CD4-positive, alpha-beta T cell treated with Interleukin-6 at 100 ng/mL for 8 hours (primary cell): ENCODE results near the gene LLGL1.
"Not testable (repeated sequence)": the region's sequence is repeated elsewhere in the genome, so short reads cannot be mapped to it uniquely, and the experiment has no call there.

Experiments used
- DNase-seq: peaks from one replicate; pipeline ENCODE4 v3.0.0-alpha.2; 2020; ENCODE audit warnings: mixed read lengths, low spot score

Gene LLGL1

DNA sequence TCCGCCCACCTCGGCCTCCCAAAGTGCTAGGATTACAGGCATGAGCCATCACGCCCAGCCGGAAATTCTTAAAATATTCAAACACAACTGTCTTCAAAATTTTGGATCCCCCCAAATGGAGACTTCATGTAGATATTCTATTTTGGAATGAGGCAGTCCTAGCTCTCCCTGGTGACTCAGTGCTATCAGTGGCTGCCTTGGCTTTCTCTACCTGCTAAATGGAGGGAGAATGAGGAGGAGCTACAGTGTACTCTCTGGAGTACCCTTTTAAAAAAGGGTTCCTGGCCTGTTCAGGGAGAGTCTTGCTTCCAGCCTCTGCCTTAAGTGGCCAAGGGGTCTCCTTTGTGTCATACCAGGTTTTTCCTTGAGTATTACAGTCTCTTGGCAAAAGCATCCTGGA lies 31.0 kb upstream of the LLGL1 start:
- no peak for DNase-seq

DNA sequence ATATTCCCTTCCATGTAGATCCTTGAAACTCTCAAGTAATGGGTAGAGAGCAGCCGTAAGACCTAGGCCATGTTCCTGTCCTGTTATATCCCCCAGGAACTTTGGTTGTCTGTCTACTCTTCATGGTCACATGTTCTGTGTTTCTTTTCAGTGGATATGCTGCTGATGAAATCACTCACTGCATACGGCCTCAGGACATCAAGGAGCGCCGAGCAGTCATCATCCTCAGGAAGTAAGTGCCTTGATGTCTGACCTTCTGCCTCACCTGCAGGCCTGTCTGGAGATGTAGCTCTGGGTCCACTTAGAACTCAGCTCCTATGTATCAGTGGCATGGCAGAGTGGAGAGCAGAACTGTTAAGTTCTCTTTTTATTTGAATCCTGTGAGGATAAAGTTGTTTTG lies 30.6 kb upstream of the LLGL1 start:
- no peak for DNase-seq

GRCh38 chr17:18195246-18195645 lies 30.2 kb upstream of the LLGL1 start:
- no peak for DNase-seq

DNA sequence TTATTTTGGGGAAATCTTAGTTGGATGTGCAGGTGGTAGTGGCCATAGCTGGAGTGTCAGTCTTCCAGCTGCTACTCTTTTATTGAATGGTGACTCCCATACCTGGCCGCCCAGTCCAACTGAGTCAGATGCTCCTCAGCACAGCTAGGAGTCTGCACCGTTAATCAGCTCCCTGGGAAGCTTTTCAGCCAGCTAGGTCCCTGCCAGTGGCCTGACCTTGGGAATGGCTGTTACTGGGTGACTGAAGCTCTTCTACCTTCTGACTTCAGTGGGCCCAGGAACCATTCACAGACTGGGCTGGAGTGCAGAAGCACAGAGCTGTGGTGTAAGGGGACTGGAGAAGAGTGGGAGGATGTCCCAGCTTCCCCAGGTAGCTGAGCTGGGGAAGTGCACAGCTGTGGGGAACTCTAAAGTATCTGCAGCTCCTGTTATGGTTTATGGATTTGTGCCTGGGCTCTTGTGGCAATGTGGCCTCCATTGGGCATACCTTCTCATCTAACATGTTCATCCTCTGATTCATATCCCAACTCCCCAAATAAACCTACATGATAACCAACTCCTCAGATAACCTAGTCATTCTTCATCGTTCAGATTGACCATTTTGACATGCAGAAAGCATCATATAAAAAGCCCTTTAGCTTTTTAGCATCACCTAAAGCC lies 27.8 kb upstream of the LLGL1 start:
- DNase-seq = no peak

DNA sequence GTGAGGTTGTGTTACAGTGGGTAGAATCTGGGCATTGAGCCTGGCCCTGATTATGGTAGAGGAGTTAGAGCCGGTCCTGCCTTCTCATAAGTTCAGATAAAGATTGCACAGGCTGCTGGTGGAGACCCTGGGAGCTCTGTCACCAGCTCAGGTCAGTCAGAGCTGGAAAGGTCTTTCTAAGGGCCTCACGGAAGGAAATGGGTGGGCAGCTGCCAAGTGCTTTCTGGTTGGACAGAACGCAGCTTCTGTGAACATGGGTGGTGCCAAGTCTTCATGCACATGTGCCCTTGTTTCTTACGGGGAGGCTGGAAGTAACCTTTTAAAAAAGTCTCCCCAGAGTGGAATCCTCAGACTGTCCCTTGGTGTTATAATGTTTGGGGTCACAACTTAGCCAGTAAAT lies 26.9 kb upstream of the LLGL1 start:
- DNase-seq = no peak

DNA sequence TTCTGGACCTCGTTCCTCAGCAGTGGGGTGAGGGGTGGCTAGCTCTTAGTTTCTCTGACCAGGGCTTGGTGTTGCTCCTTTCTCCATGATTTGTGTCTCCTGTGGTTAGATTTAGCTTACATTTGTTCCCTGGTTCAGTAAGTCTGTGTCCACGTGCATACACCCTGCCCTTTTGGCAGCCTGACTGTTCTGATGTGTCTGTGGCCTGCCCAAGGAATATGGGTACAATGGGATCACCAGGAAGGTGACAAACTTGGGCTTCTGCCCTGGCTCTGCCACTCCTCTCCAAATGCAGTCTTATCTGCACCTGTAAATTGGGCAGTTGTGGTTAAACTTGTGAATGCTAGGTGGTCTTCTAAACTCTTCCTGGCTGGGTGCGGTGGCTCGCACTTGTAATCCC lies 24.3 kb upstream of the LLGL1 start:
- DNase-seq = no peak

DNA sequence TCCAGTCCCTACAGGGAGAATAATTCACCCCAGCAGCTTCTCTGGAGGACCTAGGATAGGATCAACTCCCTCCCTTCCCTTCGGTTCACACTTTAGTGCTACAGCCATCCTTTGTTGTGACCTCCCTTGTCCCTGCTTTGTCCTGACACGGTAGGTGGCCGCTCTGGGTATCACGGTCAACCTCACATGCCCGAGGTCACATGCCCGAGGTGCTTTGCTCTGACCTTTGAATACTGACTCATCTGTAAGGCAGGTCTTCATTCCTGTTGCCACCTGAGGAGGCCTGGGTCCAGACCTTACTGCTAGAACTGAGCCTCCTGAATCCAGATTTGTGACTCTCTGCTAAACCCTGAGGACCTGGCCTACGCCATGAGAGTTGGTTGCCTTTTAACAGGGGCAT lies 22.1 kb upstream of the LLGL1 start:
- no peak for DNase-seq

- no peak for DNase-seq
These were observed 19.6 kb upstream of the LLGL1 start for GRCh38 chr17:18205861-18206260.

DNA sequence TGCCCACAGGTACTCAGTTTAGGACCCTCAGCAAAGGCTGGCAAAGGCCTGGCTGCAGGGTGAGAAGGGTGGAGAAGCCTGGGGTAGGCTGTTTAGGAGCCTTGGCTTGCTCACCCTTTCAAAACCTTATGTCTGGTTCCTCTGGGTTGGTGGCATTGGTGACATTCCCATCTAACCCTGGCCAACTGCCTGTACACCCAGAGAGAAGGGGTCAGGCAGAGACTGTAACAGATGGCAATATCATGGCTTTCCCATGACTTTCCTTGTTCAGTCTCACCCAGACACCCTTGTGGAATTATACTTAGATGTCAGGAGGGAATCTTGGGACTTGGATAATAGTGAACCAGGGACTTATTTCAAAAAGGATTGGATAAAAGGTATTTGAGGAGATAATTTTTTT lies 18.5 kb upstream of the LLGL1 start:
- DNase-seq = no peak

DNA sequence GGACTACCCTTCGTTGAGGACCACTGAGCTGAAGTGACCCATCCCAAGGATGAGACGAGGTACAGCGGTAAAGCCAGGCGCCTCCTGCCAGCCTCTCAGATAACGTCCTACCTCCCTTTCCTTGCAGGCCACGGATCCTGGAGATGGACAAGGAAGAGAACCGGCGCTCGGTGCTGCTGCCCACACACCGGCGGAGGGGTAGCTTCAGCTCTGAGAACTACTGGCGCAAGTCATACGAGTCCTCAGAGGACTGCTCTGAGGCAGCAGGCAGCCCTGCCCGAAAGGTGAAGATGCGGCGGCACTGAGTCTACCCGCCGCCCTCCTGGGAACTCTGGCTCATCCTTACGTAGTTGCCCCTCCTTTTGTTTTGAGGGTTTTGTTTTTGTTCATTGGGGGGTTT lies 17.3 kb upstream of the LLGL1 start:
- DNase-seq = no peak

DNA sequence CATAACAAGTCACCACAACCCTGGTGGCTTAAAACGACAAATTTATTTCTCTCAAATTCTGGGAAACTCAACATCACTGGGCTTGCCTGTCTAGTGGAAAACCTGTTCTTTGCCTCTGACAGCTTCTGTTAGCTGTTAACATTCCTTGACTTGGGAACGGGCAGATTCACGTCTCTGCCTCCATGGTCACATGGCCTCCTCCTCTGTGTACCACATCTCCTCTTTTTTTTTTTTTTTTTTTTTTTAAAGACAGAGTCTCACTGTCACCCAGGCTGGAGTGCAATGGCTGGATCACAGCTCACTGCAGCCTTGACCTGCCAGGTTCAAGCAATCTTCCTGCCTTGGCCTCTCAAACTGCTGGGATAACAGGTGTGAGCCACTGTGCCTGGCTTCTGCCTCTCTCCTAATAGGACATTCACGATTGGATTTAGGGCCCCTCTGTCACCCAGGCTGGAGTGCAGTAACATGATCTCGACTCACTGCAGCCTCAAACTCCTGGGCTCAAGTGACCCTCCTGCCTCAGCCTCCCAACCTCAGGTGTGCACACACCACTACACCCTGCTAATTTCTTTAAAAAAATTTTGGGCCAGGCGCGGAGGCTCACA lies 11.7 kb upstream of the LLGL1 start:
- DNase-seq = no peak

- DNase-seq = not testable (repeated sequence)
These were observed 8.5 kb upstream of the LLGL1 start for GRCh38 chr17:18216906-18217305.

DNA sequence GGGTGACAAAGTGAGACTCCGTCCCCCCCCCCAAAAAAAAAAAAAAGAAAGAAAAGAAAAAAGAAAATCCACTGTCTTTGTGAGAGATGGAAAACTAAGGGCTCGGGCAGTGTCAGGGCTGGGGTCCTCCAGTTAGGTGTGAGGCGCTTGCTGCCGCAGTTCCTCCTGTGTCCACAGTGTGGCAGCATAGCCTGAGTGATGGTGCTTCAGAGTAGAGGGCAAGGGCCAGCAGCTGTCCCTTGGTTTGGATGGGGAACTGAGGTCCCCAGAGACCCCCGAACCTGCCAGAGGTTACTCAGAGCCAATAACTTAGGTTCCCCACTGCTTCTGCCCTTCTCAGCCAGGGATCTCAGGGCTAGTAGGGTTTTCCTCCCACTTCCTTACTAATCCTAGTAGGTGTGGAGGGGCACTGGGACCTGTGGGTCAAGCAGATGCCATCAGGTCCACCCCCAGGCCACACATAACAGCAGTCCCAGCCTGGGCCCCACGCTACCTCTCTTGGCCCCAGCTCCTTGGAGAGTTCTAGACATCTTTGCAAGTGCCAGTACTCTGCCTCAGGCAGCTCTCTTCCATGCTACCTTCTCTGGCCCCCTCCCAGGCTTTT lies 7.9 kb upstream of the LLGL1 start:
- peak; percentile 62 for DNase-seq

GRCh38 chr17:18218756-18219415 lies 6.5 kb upstream of the LLGL1 start:
- DNase-seq = no peak

GRCh38 chr17:18224053-18224386 lies 1.4 kb upstream of the LLGL1 start:
- no peak for DNase-seq

- DNase-seq = no peak
These were observed 881 bp upstream of the LLGL1 start for GRCh38 chr17:18224387-18225120.

DNA sequence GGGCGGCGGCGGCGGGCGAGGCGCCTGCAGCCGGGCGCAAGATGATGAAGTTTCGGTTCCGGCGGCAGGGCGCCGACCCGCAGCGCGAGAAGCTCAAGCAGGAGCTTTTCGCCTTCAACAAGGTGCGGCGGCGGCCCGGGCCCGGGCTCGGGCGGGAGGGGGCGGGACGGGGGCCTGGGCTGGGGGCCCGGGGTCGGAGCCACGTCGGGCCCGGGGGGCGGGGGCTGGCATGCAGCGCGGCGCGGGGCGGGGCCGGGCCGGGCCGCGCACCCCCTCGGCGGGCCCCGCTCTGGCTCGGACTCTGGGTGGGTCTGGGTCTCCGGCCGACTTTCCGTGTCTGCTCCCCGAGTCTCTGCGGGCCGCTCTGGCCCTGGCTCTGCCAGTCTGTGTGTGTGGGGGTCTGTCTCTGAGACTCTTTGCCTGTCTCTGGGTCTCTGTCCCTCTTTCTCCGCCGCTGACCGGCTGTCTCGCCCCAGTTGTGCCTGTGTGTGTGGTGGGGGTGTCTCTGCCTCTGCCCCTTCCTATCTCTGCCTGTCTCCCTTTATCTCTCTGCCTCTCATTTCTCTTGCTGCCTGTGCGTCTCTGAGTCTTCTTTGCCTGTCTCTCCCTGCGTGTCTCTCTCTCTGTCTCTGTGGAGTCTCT lies 328 bp downstream of the LLGL1 start:
- DNase-seq = no peak

DNA sequence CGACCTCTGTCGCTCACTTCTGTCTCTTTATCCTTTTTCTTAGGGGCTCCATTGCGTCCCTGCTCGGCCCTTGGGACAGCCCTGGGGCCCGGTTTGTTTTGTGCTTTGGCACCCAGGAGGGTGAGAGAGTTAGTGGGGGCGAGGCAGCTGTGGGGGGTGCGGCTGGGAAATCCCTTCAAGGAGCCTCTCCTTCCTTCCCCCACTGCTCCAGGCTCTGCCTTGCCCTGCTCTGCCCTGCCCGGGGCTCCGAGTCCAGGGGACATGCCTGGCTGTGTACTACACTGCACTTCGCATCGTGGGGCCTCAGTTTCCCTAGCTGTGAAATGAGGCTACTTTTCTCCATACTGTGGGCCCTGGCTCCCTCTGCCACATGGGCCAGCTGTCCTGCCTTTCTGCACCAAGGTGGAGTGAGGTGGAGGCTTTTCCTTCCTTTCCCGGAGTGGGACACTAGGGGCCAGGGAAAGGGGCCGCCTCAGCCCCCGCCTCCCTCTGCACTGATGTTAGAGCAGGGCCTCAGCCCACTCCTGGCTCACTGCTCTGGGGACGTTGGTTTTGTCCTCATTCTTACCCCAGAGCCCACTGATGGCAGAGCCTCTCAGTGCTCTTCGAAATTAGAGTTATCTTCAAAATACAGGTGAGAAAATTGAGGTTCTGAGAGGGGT lies 980 bp downstream of the LLGL1 start:
- no peak for DNase-seq

GRCh38 chr17:18227635-18228034 lies 2.2 kb downstream of the LLGL1 start:
- no peak for DNase-seq

- DNase-seq = no peak
These were observed 2.8 kb downstream of the LLGL1 start for GRCh38 chr17:18228176-18228682.

DNA sequence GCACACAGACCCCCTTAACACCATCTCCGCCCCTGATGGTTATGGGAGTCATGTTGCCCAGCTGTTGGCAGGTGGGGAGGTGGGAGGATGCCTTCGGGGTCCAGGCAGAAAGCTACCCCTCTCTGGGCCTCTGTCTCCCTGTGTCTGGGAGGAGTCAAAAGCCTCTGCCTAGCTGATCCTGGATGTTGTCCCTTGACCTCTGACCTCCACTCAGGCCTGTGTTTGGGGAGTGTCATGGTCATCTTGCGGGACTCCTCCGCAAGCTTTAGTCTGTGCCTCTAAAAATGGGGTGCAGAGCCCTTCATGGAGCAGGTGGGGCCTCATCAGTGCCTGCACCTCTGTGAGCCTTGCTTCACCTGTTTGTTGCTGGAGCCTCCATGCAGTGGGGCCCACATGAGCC lies 3.8 kb downstream of the LLGL1 start:
- DNase-seq = no peak
